Ishikawa (cell line): ENCODE measurements around the gene RPUSD1.

Experiments
- MAX ChIP-seq: IDR thresholded peaks from 2 replicates; pipeline ENCODE4 v1.6.1; 2012
- REST ChIP-seq: IDR thresholded peaks from 2 replicates; pipeline ENCODE4 v1.6.1; 2012; ENCODE audit warnings: low read depth, mild to moderate bottlenecking

DNA sequence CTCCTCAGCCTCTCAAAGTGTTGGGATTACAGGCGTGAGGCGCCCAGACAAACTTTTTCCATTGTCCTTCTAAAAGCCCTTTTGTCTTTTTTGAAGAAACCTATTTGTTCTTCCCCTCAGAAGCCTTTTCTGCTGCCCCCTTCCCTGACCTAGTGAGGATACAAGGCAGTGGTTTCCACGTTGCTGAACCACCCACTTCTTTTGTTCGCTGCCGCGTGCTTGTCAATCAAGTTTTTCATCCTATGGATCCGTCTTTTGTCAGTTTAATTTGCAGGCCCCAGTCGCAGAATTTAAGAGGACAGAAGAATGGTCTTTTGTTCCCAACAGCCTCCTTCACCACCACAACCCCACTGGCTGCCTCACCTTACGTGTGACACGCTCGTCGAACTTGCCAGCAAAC is 32.6 kb upstream of the RPUSD1 start:
- no peak for TF ChIP-seq MAX
- TF ChIP-seq REST = no peak
